MM.1S (cell line): ENCODE results near the gene JAK3.

Experiments
- EZH2 ChIP-seq: fragments of 300-600 bp; sonication (generic); optimal IDR thresholded peaks from 2 replicates; pipeline ENCODE3; 2017; ENCODE audit warnings: low read depth, mild to moderate bottlenecking, antibody characterized with exemption, low read length, mixed read lengths
- EZH2phosphoT487 ChIP-seq: fragments of 300-600 bp; sonication (generic); IDR thresholded peaks from 2 replicates; pipeline ENCODE4 v1.6.1; 2018; ENCODE audit warnings: antibody characterized with exemption, low read length
- TF ChIP-seq, protein P1 (sequence below): fragments of 300-600 bp; sonication (generic); IDR thresholded peaks from 2 replicates; pipeline ENCODE4 v1.5.1; 2016; ENCODE audit warnings: antibody characterized with exemption, low read length, mixed read lengths

DNA sequence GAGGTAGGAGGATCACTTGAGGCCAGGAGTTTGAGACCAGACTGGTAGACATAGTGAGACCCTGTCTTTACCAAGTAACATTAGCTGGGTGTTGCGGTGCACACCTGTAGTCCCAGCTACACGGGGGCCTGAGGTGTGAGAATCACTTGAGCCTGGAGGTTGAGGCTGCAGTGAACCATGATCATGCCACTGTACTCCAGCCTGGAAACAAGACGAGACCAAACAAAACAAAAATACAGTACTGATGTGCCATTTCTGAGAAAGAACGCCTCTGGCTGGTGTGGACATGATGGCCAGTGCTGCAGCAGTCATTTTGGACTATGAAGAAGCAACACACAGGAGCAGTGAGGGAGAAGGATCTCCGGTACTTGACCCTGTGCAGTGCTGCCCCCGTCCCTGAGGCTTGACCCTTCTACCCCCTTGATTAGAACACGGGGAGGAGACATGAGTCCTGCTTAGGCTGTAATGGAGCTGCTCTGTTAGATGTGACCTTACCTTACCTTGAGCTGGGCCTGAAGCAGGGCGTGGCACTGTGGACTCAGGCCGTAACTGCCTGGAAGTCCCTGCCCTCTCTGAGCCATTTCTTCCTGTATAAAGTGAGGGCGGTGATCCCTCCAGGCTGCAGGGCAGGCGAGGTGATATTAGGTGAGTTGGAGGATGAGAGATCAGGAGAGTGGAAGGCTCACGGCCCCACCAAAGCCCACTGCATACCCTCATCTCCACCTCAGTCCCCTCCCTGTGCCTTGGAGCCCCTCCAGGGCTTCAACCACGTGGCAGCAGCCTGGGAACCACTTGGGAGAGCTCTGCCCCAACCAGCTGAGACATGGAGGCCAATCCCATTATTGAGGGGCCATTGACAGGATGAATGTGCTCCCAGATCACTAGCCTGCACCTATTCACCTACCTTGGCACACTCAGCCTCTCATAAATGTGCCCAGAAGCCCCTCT is 17.9 kb upstream of the JAK3 start:
- TF ChIP-seq, protein P1, sequence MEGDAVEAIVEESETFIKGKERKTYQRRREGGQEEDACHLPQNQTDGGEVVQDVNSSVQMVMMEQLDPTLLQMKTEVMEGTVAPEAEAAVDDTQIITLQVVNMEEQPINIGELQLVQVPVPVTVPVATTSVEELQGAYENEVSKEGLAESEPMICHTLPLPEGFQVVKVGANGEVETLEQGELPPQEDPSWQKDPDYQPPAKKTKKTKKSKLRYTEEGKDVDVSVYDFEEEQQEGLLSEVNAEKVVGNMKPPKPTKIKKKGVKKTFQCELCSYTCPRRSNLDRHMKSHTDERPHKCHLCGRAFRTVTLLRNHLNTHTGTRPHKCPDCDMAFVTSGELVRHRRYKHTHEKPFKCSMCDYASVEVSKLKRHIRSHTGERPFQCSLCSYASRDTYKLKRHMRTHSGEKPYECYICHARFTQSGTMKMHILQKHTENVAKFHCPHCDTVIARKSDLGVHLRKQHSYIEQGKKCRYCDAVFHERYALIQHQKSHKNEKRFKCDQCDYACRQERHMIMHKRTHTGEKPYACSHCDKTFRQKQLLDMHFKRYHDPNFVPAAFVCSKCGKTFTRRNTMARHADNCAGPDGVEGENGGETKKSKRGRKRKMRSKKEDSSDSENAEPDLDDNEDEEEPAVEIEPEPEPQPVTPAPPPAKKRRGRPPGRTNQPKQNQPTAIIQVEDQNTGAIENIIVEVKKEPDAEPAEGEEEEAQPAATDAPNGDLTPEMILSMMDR = no peak
- no peak for TF ChIP-seq EZH2
- TF ChIP-seq EZH2phosphoT487 = no peak
